Measurements from ENCODE around the gene CELF1. TPM values are rescaled to one million over a fixed set of nuclear protein-coding genes. Genes with fewer than 3 reads are reported as not detected.

Gene CELF1
- total and polyA plus RNA-seq, 8 donors = 76.8 to 107 (median 90.7) TPM

DNA sequence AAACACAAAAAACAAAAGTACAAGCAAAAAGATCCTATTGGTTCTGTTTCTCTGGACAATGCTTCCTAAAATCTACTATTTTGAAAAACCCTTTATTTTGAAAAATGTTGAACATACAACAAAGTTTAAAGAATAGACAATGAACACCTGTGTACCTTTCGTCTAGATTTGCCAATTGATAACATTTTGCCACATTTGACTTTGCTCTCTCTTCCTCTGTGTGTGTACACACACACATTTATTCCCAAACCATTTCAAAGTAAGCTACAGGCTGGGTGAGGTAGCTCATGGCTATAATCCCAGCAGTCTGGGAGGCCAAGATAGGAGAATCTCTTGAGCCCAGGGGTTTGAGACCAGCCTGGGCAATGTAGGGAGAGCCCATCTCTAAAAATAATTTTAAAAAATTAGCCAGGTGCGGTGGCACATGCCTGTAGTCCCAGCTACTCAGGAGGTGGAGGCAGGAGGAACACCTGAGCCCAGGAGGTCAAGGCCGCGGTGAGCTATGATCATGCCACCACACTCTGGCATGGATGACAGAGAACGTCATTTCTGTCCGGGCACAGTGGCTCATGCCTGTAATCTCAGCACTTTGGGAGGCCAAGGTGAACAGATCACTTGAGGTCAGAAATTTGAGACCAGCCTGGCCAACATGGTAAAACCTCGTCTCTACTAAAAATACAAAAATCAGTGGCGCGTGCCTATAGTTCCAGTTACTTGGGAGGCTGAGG, 121.4 kb downstream of the CELF1 start:
- Histone ChIP-seq H3K36me3 (no peaks in the 10 kb centered on the region), H3K4me1 (no peaks in the 10 kb centered on the region), H3K4me3 (no peak overlapping the region), H3K27ac (no peak overlapping the region), H3K27me3 (no peaks in the 10 kb centered on the region), H3K9me3 (no peaks in the 10 kb centered on the region)
- TF ChIP-seq CTCF (IDR thresholded peaks at IDR 0.05) = no peak
- no peak for ATAC-seq
- DNase-seq = no peak
- intact Hi-C loops (cut with DNase I) = no loop called here

GRCh38 chr11:47430524-47430923, 122.4 kb downstream of the CELF1 start:
- H3K27ac ChIP-seq = no peak overlapping the region
- H3K4me1 ChIP-seq = peaks cover under 1 to 2% of the 10 kb centered on the region in 2 donors
- no peak for TF ChIP-seq CTCF (IDR thresholded peaks at IDR 0.05)
- ATAC-seq (no peak), DNase-seq (no peak)
- intact Hi-C loops (cut with DNase I) = no loop called here
- no peak overlapping the region for H3K4me3 ChIP-seq
- no peaks in the 10 kb centered on the region for H3K9me3 ChIP-seq
- H3K36me3 ChIP-seq = no peaks in the 10 kb centered on the region
- H3K27me3 ChIP-seq = no peaks in the 10 kb centered on the region

DNA sequence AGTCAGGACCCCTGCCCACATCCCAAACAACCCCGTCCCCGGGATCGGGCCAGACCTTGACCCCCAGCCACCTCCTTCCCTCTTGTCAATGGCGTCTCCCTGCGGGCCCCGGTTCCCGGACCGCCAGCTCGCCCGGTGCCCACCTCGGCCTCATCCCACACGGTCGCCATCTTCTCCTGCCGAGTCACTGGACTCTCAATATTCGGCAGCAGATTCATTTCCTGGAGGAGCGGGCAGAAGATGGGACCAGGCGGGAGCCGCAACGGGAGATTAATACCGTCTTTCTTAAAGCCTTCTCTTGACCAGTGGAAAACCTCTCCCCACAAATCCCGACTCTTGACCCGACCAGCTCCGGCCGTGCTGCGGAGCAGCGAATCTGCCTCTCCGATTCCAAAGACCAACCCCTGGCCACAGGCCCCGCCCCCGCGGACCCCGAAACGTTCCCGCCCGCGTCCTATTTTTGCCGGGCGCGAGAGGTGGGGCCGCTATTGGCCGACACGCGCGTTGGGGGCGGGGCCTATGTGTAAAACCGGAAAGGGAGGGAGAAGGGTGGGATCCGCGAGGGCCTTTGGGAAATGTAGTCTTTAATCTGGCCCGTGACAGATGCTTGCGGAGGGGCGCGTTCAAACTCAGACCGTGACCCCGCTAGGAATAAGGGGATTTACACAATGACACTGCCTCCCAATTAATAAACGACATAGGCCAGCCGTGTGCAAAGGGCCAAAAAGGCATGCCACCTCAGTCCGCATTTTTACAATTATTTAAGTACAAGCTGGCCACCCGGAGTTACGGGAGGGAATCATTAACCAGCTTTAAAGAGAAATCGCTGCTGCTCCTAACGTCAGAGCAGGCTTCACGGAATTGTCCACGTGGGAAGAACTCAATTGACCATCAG, 126.6 kb downstream of the CELF1 start, which contains the start of gene PSMC3:
Gene PSMC3 (minus strand): TSS at position 378 of the 895 bp plus-strand sequence. CDS start 160 bp downstream, at position 218.
- intact Hi-C loops (cut with DNase I) = no loop called here
- Histone ChIP-seq H3K27ac (peak within 1 kb of the TSS; percentile 89 to 92), H3K4me1 (peaks cover 8 to 16% of the 10 kb centered on the region in 2 donors), H3K36me3 (peaks cover 0 to 36% of the 10 kb centered on the region in 2 donors), H3K4me3 (peak within 1 kb of the TSS; percentile 92 to 99), H3K27me3 (no peaks in the 10 kb centered on the region), H3K9me3 (no peaks in the 10 kb centered on the region)
- TF ChIP-seq CTCF (IDR thresholded peaks at IDR 0.05) = no peak
- ATAC-seq (peak; percentile 99), DNase-seq (peak; percentile 97 to 99 (median 98))

DNA sequence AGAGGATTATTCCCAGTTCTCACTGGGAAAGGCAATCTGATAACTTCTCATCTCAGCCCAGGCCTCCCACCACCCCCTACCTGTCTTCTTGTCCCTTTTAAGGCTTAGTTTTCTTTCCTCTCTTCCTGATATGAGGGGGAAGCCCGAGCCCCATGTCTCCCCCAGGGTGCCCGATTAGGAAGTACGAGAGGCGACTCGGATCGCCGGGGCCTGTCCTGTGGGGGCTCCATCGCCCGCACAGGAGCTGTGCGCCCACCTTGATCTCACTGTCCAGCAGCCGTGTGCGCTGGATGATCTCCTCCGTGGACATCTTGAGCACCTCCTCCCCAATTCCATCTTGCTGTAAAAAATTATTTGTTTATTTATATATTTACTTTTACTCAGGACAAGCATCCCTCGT, 127.3 kb downstream of the CELF1 start:
- DNase-seq (no peak), ATAC-seq (no peak)
- H3K27ac ChIP-seq = peak overlapping the region; percentile 89 to 92
- TF ChIP-seq CTCF (IDR thresholded peaks at IDR 0.05) = no peak
- peaks cover 8 to 16% of the 10 kb centered on the region in 2 donors for H3K4me1 ChIP-seq
- H3K27me3 ChIP-seq = no peaks in the 10 kb centered on the region
- H3K9me3 ChIP-seq = no peaks in the 10 kb centered on the region
- peak overlapping the region; percentile 92 to 99 for H3K4me3 ChIP-seq
- peaks cover 0 to 43% of the 10 kb centered on the region in 2 donors for H3K36me3 ChIP-seq
- intact Hi-C loops (cut with DNase I) = no loop called here

Measured in left lung (tissue), 10 donors.